Subcutaneous adipose tissue (tissue), 4 donors: ENCODE measurements around the gene CS. TPM values are rescaled to one million over a fixed set of nuclear protein-coding genes. Genes with fewer than 3 reads are reported as not detected.

Experiments
- total RNA-seq, 4 donors: library from RNA; depleted of rRNA; stranded (reverse); fragments of >200 nt; gene quantifications; one replicate each; pipeline ENCODE4 v1.1.0, GENCODE V29; 2016
- TF ChIP-seq, protein P1 (sequence below): fragments of 450-650 bp; IDR thresholded peaks from one replicate; pipeline ENCODE4 v1.5.1; 2016; ENCODE audit warnings: low read depth, mild to moderate bottlenecking, control low read depth, antibody characterized with exemption, moderate library complexity

The CS gene
- total RNA-seq, 4 donors from 2014 or later: 107 to 278 (median 141) TPM

GRCh38 chr12:56266693-56267442 lies 33.3 kb downstream of the CS start, which contains the start of gene COQ10A:
Gene COQ10A, plus strand, starts transcription at chr12:56266942. Its CDS starts 177 bp downstream, at chr12:56267119.
- TF ChIP-seq, protein P1, sequence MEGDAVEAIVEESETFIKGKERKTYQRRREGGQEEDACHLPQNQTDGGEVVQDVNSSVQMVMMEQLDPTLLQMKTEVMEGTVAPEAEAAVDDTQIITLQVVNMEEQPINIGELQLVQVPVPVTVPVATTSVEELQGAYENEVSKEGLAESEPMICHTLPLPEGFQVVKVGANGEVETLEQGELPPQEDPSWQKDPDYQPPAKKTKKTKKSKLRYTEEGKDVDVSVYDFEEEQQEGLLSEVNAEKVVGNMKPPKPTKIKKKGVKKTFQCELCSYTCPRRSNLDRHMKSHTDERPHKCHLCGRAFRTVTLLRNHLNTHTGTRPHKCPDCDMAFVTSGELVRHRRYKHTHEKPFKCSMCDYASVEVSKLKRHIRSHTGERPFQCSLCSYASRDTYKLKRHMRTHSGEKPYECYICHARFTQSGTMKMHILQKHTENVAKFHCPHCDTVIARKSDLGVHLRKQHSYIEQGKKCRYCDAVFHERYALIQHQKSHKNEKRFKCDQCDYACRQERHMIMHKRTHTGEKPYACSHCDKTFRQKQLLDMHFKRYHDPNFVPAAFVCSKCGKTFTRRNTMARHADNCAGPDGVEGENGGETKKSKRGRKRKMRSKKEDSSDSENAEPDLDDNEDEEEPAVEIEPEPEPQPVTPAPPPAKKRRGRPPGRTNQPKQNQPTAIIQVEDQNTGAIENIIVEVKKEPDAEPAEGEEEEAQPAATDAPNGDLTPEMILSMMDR: no peak

GRCh38 chr12:56261503-56262232 lies 38.5 kb downstream of the CS start:
- TF ChIP-seq, protein P1: no peak

DNA sequence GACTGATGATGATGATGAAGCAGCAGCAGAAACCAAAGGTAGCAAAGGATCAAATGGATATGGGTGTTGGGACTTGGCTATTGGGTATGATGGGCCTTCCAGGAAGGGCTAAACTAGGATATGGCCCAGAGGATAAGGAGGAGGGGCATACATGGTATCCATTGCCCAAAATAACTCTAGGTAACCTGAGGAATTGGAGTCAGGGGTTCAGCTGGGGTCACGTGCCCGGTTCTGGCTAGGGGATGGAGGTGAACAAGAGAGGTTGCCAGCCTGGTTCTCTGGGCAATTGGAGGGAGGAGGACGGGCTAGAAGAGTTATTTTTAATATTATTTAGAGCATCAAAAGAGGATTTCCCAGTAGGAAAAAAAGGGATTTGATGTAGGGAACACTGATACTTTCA lies 39.2 kb downstream of the CS start:
- TF ChIP-seq, protein P1: no peak

DNA sequence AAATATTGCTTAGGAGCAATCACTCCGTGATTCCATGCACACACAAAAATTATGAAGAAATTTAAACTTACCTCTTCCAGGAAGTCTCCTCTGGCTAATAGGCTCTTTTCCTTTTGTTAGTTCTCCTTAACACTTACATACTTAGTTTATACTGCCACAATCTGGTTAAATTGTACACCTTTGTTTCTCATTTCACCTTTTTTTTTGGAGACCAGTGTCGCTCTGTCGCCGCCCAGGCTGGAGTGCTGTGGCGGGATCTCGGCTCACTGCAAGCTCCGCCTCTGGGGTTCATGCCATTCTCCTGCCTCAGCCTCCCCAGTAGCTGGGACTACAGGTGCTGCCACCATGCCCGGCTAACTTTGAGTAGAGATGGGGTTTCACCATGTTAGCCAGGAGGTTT lies 39.8 kb downstream of the CS start:
- TF ChIP-seq, protein P1: no peak

- TF ChIP-seq, protein P1: no peak
Measured at GRCh38 chr12:56258820-56259183, 41.3 kb downstream of the CS start.

DNA sequence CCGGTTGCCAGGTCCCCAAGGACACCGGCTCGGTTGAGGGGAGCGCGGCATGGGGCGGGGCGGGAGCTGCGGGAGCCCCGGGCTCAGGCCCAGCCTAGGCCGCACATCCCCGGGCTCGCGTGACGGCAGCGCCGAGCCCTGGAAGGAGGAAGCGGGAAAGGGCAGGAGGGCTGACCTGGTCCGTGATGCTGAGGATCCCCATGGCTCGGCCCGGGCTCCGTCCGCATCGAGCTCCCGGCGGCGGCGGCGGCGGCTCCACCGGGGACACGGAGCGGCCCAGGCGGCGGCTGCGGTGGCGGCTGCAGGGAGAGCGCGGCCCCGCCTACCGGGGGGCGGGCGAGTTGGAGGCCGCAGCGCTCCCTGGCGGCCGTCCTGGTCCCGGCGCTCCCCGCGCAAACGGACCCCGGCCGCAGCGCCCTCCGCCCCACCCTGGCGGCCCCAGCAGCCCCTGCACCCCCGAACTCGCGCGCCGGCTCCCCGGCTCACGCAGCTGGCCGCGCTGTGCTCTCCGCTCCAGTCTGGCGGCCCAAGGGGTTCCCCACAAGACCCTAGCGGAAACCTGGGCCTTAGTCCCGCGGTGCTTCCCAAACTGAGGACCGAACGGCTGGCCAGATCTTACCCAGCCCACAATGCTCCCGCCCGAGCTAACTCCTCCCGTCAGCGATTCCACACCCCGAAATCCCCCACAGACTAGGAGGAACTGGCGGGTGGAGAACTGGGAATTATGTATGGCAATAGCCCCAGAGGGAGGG lies 41.9 kb downstream of the CS start, which contains the start of gene ANKRD52:
ANKRD52 (minus strand) TSS at position 317 of the 752 bp plus-strand sequence; CDS start at position 202, 115 bp downstream.
- TF ChIP-seq, protein P1: no peak
